ENCODE measurements around the gene SPATA13.
A peak's percentile ranks its signal among the peaks of the same experiment; 100 is the strongest.

- TF ChIP-seq CTCF (conservative IDR thresholded peaks at IDR 0.05) (peak; percentile 28; the same call in 1 of the 2 replicates), EZH2 (IDR thresholded peaks at IDR 0.05; ENCODE audit: low read depth) (no peak)
Observed at GRCh38 chr13:24149246-24150032, 11.1 kb upstream of the SPATA13 start.

All from PC-9 (cell line).